Esophagus squamous epithelium (tissue), 5 donors: ENCODE measurements around the gene RNASE7. TPM values are rescaled to one million over a fixed set of nuclear protein-coding genes. Genes with fewer than 3 reads are reported as not detected.

Experiments
- DNase-seq: peaks from one replicate; lab custom pipeline; 2025; lab: John Stamatoyannopoulos, UW
- H3K27ac ChIP-seq, 4 donors: fragments of 200-600 bp; sonication (generic); one replicate each; pipeline ENCODE4 v1.5.1; 2016 to 2019; ENCODE audit warnings: mild to moderate bottlenecking in 1 of 4
- H3K27me3 ChIP-seq, 4 donors: fragments of 200-600 bp; sonication (generic); 1 replicate in 3 of 4; 2 replicates in 1 of 4; pipeline versions ENCODE4 v1.5.1 to v1.6.0; 2017 to 2021; ENCODE audit warnings: antibody characterized with exemption in 1 of 4
- H3K36me3 ChIP-seq, 3 donors: fragments of 200-600 bp; sonication (generic); one replicate each; pipeline ENCODE4 v1.5.1; 2016 to 2019
- H3K4me1 ChIP-seq, 3 donors: fragments of 200-600 bp; sonication (generic); one replicate each; pipeline ENCODE4 v1.5.1; 2017 to 2019
- H3K4me3 ChIP-seq, 4 donors: fragments of 200-600 bp; sonication (generic); 1 replicate in 3 of 4; 2 replicates in 1 of 4; pipeline ENCODE4 v1.5.1; 2016 to 2019; ENCODE audit warnings: mild to moderate bottlenecking in 2 of 4, moderate library complexity in 1 of 4
- H3K9me3 ChIP-seq, 3 donors: fragments of 200-600 bp; sonication (generic); one replicate each; pipeline ENCODE4 v1.5.1; 2016 to 2019
- CTCF ChIP-seq, 6 experiments: fragments of 450-650 bp in 4 of 6; fragments of 200-600 bp in 2 of 6; sonication (generic) in 2 of 6; IDR thresholded peaks; one replicate each; pipeline ENCODE4 v1.5.1; 2016 to 2019; ENCODE audit warnings: antibody characterized with exemption in 6 of 6, mild to moderate bottlenecking in 4 of 6, moderate library complexity in 4 of 6
- POLR2A ChIP-seq, 4 donors: fragments of 450-650 bp; IDR thresholded peaks; one replicate each; pipeline ENCODE4 v1.6.1; 2017; ENCODE audit warnings: antibody characterized with exemption in 4 of 4, mild to moderate bottlenecking in 4 of 4, moderate library complexity in 3 of 4
- WGBS, 2 donors: methylation state at CpG; one replicate each; pipeline ENCODE4 v1.1.5; 2018; 5-methylcytosine and 5-hydroxymethylcytosine counted together
- intact Hi-C: fragments of 100-400 bp; cut with DNase I; formaldehyde crosslinking; loops from one replicate; pipeline ENCODE4 v1.15.0; 2022
- total RNA-seq, 4 donors: library from RNA; depleted of rRNA; stranded (reverse); fragments of >200 nt; gene quantifications; one replicate each; pipeline ENCODE4 v1.1.0, GENCODE V29; 2016
- donor health status: DM: yes; HTN: yes; CAD: no.

RNASE7 gene
- total RNA-seq, 4 donors from 2014 or later: 0.97 to 13.3 (median 1.1) TPM; not detected in 1

GRCh38 chr14:21025371-21026273 lies 16.5 kb upstream of the RNASE7 start:
- intact Hi-C loops: no loop called here
- peaks cover 0 to 18% (median under 1%) of the 10 kb centered on the region in 3 donors for H3K36me3 ChIP-seq
- 15 to 28% methylated on average over 2 to 33 of the region's 58 CpGs for WGBS, 2 donors
- TF ChIP-seq POLR2A (IDR thresholded peaks at IDR 0.05): no peak
- peak in 1 of 6 experiments; percentile 6 for TF ChIP-seq CTCF (IDR thresholded peaks at IDR 0.05)
- H3K4me1 ChIP-seq: peaks cover 12 to 62% (median 25%) of the 10 kb centered on the region in 3 donors
- H3K27ac ChIP-seq: peak overlapping the region; percentile 81 to 95 (median 90)
- no peaks in the 10 kb centered on the region for H3K27me3 ChIP-seq
- no peak for DNase-seq
- peak overlapping the region; percentile 68 to 94 (median 80) for H3K4me3 ChIP-seq
- H3K9me3 ChIP-seq: no peaks in the 10 kb centered on the region

- Histone ChIP-seq H3K9me3 (no peaks in the 10 kb centered on the region), H3K27me3 (no peaks in the 10 kb centered on the region), H3K4me3 (peak overlapping the region in 3 of 4 donors; percentile 76 to 94 (median 83)), H3K36me3 (peaks cover 0 to 10% (median 0%) of the 10 kb centered on the region in 3 donors), H3K27ac (peak overlapping the region; percentile 81 to 95 (median 90)), H3K4me1 (peaks cover 12 to 54% (median 25%) of the 10 kb centered on the region in 3 donors)
- intact Hi-C loops: no loop called here
- DNase-seq: no peak
- WGBS, 2 donors: 43 to 63% methylated on average over 5 to 7 of the region's 7 CpGs
- TF ChIP-seq CTCF (IDR thresholded peaks at IDR 0.05): no peak
These were observed 15.7 kb upstream of the RNASE7 start for GRCh38 chr14:21026274-21026987.

GRCh38 chr14:21026988-21027315 lies 15.2 kb upstream of the RNASE7 start:
- peaks cover 0 to 5% (median 0%) of the 10 kb centered on the region in 3 donors for H3K36me3 ChIP-seq
- H3K4me3 ChIP-seq: no peak overlapping the region
- DNase-seq: no peak
- no peak for TF ChIP-seq POLR2A (IDR thresholded peaks at IDR 0.05)
- TF ChIP-seq CTCF (IDR thresholded peaks at IDR 0.05): no peak
- no peaks in the 10 kb centered on the region for H3K9me3 ChIP-seq
- H3K4me1 ChIP-seq: peaks cover 12 to 49% (median 25%) of the 10 kb centered on the region in 3 donors
- intact Hi-C loops: no loop called here
- no peaks in the 10 kb centered on the region for H3K27me3 ChIP-seq
- H3K27ac ChIP-seq: peak overlapping the region; percentile 81 to 95 (median 90)
- 45% methylated on average over 3 of the region's 3 CpGs; no CpG with 5 or more reads in 1 of the 2 donors for WGBS, 2 donors

DNA sequence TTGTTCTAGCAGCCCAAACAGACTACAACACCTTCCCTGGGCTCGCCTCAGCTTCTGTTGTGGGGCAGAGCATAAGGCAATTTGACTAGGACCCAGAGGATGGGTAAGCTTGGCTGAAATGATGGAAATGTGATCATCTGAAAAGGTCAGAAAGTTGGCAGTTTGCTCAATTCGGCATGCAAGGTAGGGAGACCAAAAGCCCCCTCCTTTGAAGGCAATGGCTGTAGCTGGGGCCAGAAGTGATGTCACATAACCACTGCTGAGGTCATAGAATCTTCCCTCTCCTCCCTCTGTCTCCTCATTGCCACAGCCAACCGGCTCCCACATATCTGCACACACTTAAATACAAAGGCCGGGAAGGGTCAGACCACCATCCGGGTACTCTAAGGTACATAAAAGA lies 12.2 kb upstream of the RNASE7 start, which contains the start of gene TPPP2:
TPPP2 (plus strand) TSS at position 301 of the 400 bp plus-strand sequence. CDS start 365 bp downstream, outside the sequence.
- no peak for TF ChIP-seq CTCF (IDR thresholded peaks at IDR 0.05)
- TF ChIP-seq POLR2A (IDR thresholded peaks at IDR 0.05): no peak
- Histone ChIP-seq H3K4me1 (peaks cover 0 to 28% (median 9%) of the 10 kb centered on the region in 3 donors), H3K27me3 (no peaks in the 10 kb centered on the region), H3K36me3 (no peaks in the 10 kb centered on the region), H3K4me3 (no peak within 1 kb of the TSS), H3K27ac (no peak within 1 kb of the TSS), H3K9me3 (no peaks in the 10 kb centered on the region)
- intact Hi-C loops: no loop called here
- no peak for DNase-seq
- WGBS, 2 donors: 78 to 79% methylated on average over 4 to 5 of the region's 5 CpGs
